B cell (primary cell): Measurements from ENCODE around the gene MTG2. TPM values are rescaled to one million over a fixed set of nuclear protein-coding genes. Genes with fewer than 3 reads are reported as not detected.

ENCODE experiments used
- ATAC-seq: fragments of 200-7000 bp; cut with Tn5 transposase; one replicate; pipeline ENCODE4 v1.10.0; 2021; ENCODE audit warnings: low read depth, mild to moderate bottlenecking, moderate number of reproducible peaks, moderate library complexity
- CTCF ChIA-PET: fragments of 350-600 bp; sonication (Branson Sonifier 250); formaldehyde crosslinking; loops from one replicate; lab custom pipeline; 2021; ENCODE audit warnings: antibody characterized with exemption, inconsistent platforms; lab: Charles Lee
- POLR2A ChIA-PET: fragments of 350-600 bp; sonication (Branson Sonifier 250); formaldehyde crosslinking; loops from one replicate; lab custom pipeline; 2021; ENCODE audit warnings: antibody characterized with exemption; lab: Charles Lee
- DNase-seq: peaks from one replicate; pipeline ENCODE4 v3.0.0; 2013
- H2AFZ ChIP-seq: 2 replicates; pipeline ENCODE4 v1.6.1; 2012; ENCODE audit warnings: mild to moderate bottlenecking, low read depth, low read length; ENCODE audit not compliant: insufficient read depth, poor library complexity, severe bottlenecking
- H3K27ac ChIP-seq, 2 donors: 1 replicate in 1 of 2; 2 replicates in 1 of 2; pipeline ENCODE4 v1.5.1; 2012 to 2013; ENCODE audit warnings: low read length in 2 of 2, mild to moderate bottlenecking in 2 of 2, moderate library complexity in 1 of 2
- H3K27me3 ChIP-seq, 4 experiments: fragments of 200-600 bp in 1 of 4; sonication (generic) in 1 of 4; replicated peaks in 1 of 4; 1 replicate in 2 of 4; 2 replicates in 2 of 4; pipeline versions ENCODE4 v1.6.1 to v1.7.0; 2013 to 2016; ENCODE audit warnings: low read length in 3 of 4, mild to moderate bottlenecking in 2 of 4, mixed read lengths in 1 of 4, moderate library complexity in 1 of 4; ENCODE audit not compliant: insufficient read depth in 4 of 4, control insufficient read depth in 3 of 4; ENCODE audit errors: control extremely low read depth in 1 of 4
- H3K36me3 ChIP-seq, 2 experiments: replicated peaks in 1 of 2; 1 replicate in 1 of 2; 2 replicates in 1 of 2; pipeline versions ENCODE4 v1.6.1 to v1.7.1; 2013; ENCODE audit warnings: low read length in 1 of 2; ENCODE audit not compliant: insufficient read depth in 2 of 2, control insufficient read depth in 1 of 2; ENCODE audit errors: control extremely low read depth in 1 of 2, extremely low read depth in 1 of 2
- H3K4me1 ChIP-seq, 2 donors: fragments of 200-600 bp in 1 of 2; sonication (generic) in 1 of 2; 1 replicate in 1 of 2; 2 replicates in 1 of 2; pipeline versions ENCODE4 v1.5.1 to v1.6.1; 2013 to 2017; ENCODE audit warnings: low read length in 2 of 2; ENCODE audit not compliant: control insufficient read depth in 2 of 2, insufficient read depth in 2 of 2
- H3K4me2 ChIP-seq: replicated peaks from 2 replicates; pipeline ENCODE3; 2012; ENCODE audit warnings: mild to moderate bottlenecking, low read depth, low read length; ENCODE audit not compliant: poor library complexity, severe bottlenecking
- H3K4me3 ChIP-seq, 5 experiments: fragments of 200-600 bp in 1 of 5; sonication (generic) in 1 of 5; 1 replicate in 3 of 5; 2 replicates in 2 of 5; pipeline versions ENCODE4 v1.5.1 to v1.7.0; 2011 to 2016; ENCODE audit warnings: low read length in 4 of 5, mild to moderate bottlenecking in 4 of 5, low read depth in 2 of 5, control low read depth in 1 of 5, moderate library complexity in 1 of 5; ENCODE audit not compliant: insufficient read depth in 1 of 5; ENCODE audit errors: control extremely low read depth in 1 of 5, extremely low read depth in 1 of 5
- H3K79me2 ChIP-seq: fragments of 200-600 bp; sonication (generic); one replicate; pipeline ENCODE4 v1.6.0; 2016; ENCODE audit warnings: low read length; ENCODE audit not compliant: control insufficient read depth, insufficient read depth
- H3K9ac ChIP-seq: fragments of 200-600 bp; sonication (generic); 2 replicates; pipeline ENCODE4 v1.6.1; 2017; ENCODE audit warnings: mild to moderate bottlenecking, low read length, moderate library complexity
- H3K9me3 ChIP-seq, 3 donors: one replicate each; pipeline versions ENCODE4 v1.6.1 to v1.7.1; 2013; ENCODE audit warnings: low read length in 2 of 3; ENCODE audit not compliant: control insufficient read depth in 2 of 3, insufficient read depth in 1 of 3; ENCODE audit errors: control extremely low read depth in 1 of 3
- H4K20me1 ChIP-seq: 2 replicates; pipeline ENCODE4 v1.6.0; 2012; ENCODE audit warnings: mild to moderate bottlenecking, low read length; ENCODE audit not compliant: insufficient read depth, control insufficient read depth, poor library complexity, severe bottlenecking
- H3K27ac Mint-ChIP-seq: one replicate; pipeline ENCODE4 v1.8.0; 2021; ENCODE audit warnings: mixed read lengths
- H3K27me3 Mint-ChIP-seq: one replicate; pipeline ENCODE4 v1.8.0; 2021; ENCODE audit warnings: mixed read lengths
- H3K4me1 Mint-ChIP-seq: one replicate; pipeline ENCODE4 v1.8.0; 2021; ENCODE audit warnings: mixed read lengths
- H3K4me3 Mint-ChIP-seq: one replicate; pipeline ENCODE4 v1.8.0; 2021; ENCODE audit warnings: mixed read lengths
- H3K9me3 Mint-ChIP-seq: one replicate; pipeline ENCODE4 v1.8.0; 2022; ENCODE audit warnings: mixed read lengths; ENCODE audit not compliant: insufficient read depth
- EZH2 ChIP-seq: IDR thresholded peaks from 2 replicates; pipeline ENCODE4 v1.6.1; 2012; ENCODE audit warnings: borderline replicate concordance, low read depth, mild to moderate bottlenecking, moderate library complexity, low read length; ENCODE audit not compliant: insufficient read depth, poor library complexity, severe bottlenecking
- WGBS: methylation state at CpG from one replicate; pipeline ENCODE4 v1.1.5; 2013; ENCODE audit warnings: missing lambda C conversion rate; ENCODE audit not compliant: insufficient coverage; 5-methylcytosine and 5-hydroxymethylcytosine counted together
- intact Hi-C: fragments of 100-400 bp; cut with micrococcal nuclease; formaldehyde crosslinking; loops from one replicate; pipeline ENCODE4 v1.10.0; 2022
- polyA plus RNA-seq: library from polyadenylated mRNA; depleted of rRNA; stranded (reverse); fragments of >200 nt; gene quantifications from 2 replicates; pipeline ENCODE4 v1.2.3, GENCODE V29; 2012
- total RNA-seq, 2 donors: library from RNA; stranded (reverse); fragments of 120-200 nt in 1 of 2; gene quantifications; 1 replicate in 1 of 2; 2 replicates in 1 of 2; pipeline versions ENCODE4 v1.2.3 to v1.2.4, GENCODE V29; 2013 to 2022
- TF ChIP-seq, protein P1 (sequence below): fragments of 200-600 bp; IDR thresholded peaks from one replicate; pipeline ENCODE4 v1.8.0; 2022; ENCODE audit warnings: antibody characterized with exemption, mild to moderate bottlenecking

The MTG2 gene
- total and polyA plus RNA-seq, 2 donors (not counting 1 experiment from before 2014, with no cell fraction given): 29.6 to 48.4 TPM

DNA sequence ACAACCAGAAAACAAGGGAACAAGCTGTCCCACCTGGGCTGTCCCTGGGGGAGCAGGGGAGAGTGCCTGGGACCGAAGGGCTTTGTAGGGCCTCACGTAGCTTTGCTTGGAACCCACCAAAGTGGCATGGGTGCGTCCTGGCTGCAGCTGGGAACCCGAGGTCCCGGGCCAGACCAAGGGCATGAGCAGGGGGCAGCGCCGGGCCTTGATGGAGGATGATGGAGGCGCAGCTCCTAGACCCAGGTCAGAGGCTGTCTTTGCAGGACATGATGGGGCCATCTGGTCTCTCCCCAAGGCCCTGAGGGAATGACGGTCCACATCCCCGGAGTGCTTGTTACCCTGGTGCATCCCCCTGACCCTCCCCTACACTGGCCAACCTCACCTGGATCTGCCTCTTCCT, 47.9 kb downstream of the MTG2 start:
- H3K4me2 ChIP-seq: no peak overlapping the region
- H3K27me3 Mint-ChIP-seq: peaks cover 12% of the 10 kb centered on the region
- ChIA-PET POLR2A (no interaction called here), CTCF (no interaction called here)
- no peak overlapping the region for H3K4me3 ChIP-seq
- H3K79me2 ChIP-seq: no peaks in the 10 kb centered on the region
- H3K4me1 Mint-ChIP-seq: no peaks in the 10 kb centered on the region
- intact Hi-C loops: no loop called here
- ATAC-seq (no peak), DNase-seq (no peak)
- peaks cover 0 to 22% (median 5%) of the 10 kb centered on the region in 3 donors for H3K9me3 ChIP-seq
- peaks cover 0 to 27% (median 1%) of the 10 kb centered on the region in 4 experiments for H3K27me3 ChIP-seq
- no peak overlapping the region for H3K27ac ChIP-seq
- no peak overlapping the region for H2AFZ ChIP-seq
- H3K36me3 ChIP-seq: no peaks in the 10 kb centered on the region
- no peak overlapping the region for H3K9ac ChIP-seq
- no peak overlapping the region for H3K4me3 Mint-ChIP-seq
- no peaks in the 10 kb centered on the region for H4K20me1 ChIP-seq
- no peaks in the 10 kb centered on the region for H3K9me3 Mint-ChIP-seq
- H3K27ac Mint-ChIP-seq: no peak overlapping the region
- H3K4me1 ChIP-seq: no peaks in the 10 kb centered on the region
- TF ChIP-seq EZH2: no peak
- TF ChIP-seq, protein P1, sequence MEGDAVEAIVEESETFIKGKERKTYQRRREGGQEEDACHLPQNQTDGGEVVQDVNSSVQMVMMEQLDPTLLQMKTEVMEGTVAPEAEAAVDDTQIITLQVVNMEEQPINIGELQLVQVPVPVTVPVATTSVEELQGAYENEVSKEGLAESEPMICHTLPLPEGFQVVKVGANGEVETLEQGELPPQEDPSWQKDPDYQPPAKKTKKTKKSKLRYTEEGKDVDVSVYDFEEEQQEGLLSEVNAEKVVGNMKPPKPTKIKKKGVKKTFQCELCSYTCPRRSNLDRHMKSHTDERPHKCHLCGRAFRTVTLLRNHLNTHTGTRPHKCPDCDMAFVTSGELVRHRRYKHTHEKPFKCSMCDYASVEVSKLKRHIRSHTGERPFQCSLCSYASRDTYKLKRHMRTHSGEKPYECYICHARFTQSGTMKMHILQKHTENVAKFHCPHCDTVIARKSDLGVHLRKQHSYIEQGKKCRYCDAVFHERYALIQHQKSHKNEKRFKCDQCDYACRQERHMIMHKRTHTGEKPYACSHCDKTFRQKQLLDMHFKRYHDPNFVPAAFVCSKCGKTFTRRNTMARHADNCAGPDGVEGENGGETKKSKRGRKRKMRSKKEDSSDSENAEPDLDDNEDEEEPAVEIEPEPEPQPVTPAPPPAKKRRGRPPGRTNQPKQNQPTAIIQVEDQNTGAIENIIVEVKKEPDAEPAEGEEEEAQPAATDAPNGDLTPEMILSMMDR: no peak
- WGBS: 94% methylated on average over 10 of the region's 10 CpGs

DNA sequence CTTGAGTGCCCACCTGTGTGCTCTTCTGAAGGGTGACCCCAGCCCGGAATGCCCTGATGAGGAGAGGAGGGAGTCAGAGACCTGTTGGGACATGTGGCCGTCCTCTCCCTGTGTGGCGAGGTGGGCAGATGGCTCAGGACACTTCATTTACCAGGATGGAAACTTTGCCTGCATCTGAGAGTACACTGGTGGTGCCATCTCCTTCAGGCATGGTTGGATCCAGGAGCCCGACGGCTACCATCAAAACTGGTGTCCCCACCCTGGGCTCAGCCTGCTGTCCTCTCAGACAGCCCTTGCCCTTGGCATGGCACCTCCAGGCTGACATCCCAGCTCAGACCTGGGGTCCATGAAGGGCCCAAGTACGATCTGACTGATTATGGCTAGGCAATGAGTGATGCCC, 48.5 kb downstream of the MTG2 start:
- Mint-ChIP-seq H3K9me3 (no peaks in the 10 kb centered on the region), H3K27me3 (peaks cover 12% of the 10 kb centered on the region), H3K27ac (no peak overlapping the region), H3K4me1 (peaks cover 1% of the 10 kb centered on the region), H3K4me3 (no peak overlapping the region)
- no peak overlapping the region for H3K27ac ChIP-seq
- WGBS: 91% methylated on average over 6 of the region's 6 CpGs
- no peak overlapping the region for H3K4me3 ChIP-seq
- H3K36me3 ChIP-seq: no peaks in the 10 kb centered on the region
- H4K20me1 ChIP-seq: no peaks in the 10 kb centered on the region
- CTCF ChIA-PET: no interaction called here
- no peak for TF ChIP-seq EZH2
- TF ChIP-seq, protein P1: no peak
- H3K79me2 ChIP-seq: no peaks in the 10 kb centered on the region
- H3K27me3 ChIP-seq: peaks cover 0 to 24% (median 1%) of the 10 kb centered on the region in 4 experiments
- ATAC-seq: no peak
- intact Hi-C loops: no loop called here
- no peak overlapping the region for H2AFZ ChIP-seq
- H3K9me3 ChIP-seq: peaks cover 0 to 23% (median 5%) of the 10 kb centered on the region in 3 donors
- H3K4me1 ChIP-seq: no peaks in the 10 kb centered on the region
- DNase-seq: no peak
- no peak overlapping the region for H3K4me2 ChIP-seq
- no peak overlapping the region for H3K9ac ChIP-seq
- POLR2A ChIA-PET: no interaction called here
